GM20000 (cell line): ENCODE data around the gene YIPF1.
"Not testable (repeated sequence)": the region's sequence is repeated elsewhere in the genome, so short reads cannot be mapped to it uniquely, and the experiment has no call there.

ENCODE experiments used
- DNase-seq: peaks from one replicate; pipeline ENCODE4 v3.0.0; 2012; ENCODE audit warnings: low spot score
- TF ChIP-seq, protein P1 (sequence below): IDR thresholded peaks from 2 replicates; pipeline ENCODE4 v1.5.1; 2012; ENCODE audit warnings: mild to moderate bottlenecking, control low read depth; ENCODE audit errors: extremely low read depth, missing control alignments

The YIPF1 gene

DNA sequence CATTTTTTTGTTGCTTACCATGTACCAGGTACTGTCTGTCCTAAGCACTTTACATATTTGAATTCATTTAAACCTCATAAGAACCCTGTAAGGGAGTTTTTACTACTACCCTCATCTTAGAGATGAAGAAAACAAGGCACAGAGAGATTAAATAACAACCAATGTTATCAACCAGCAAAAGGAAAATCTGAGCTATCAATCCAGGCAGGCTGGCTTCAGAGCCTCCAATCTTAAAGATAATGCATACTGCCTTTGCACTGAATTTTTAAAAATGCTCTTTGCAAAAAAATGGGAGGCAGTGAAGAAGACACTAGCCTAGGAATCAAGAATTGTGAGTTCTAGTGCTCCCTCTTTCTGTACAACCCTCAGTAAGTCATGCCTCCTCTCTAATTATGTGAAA lies 70.2 kb downstream of the YIPF1 start:
- TF ChIP-seq, protein P1, sequence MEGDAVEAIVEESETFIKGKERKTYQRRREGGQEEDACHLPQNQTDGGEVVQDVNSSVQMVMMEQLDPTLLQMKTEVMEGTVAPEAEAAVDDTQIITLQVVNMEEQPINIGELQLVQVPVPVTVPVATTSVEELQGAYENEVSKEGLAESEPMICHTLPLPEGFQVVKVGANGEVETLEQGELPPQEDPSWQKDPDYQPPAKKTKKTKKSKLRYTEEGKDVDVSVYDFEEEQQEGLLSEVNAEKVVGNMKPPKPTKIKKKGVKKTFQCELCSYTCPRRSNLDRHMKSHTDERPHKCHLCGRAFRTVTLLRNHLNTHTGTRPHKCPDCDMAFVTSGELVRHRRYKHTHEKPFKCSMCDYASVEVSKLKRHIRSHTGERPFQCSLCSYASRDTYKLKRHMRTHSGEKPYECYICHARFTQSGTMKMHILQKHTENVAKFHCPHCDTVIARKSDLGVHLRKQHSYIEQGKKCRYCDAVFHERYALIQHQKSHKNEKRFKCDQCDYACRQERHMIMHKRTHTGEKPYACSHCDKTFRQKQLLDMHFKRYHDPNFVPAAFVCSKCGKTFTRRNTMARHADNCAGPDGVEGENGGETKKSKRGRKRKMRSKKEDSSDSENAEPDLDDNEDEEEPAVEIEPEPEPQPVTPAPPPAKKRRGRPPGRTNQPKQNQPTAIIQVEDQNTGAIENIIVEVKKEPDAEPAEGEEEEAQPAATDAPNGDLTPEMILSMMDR = no peak
- DNase-seq = no peak

DNA sequence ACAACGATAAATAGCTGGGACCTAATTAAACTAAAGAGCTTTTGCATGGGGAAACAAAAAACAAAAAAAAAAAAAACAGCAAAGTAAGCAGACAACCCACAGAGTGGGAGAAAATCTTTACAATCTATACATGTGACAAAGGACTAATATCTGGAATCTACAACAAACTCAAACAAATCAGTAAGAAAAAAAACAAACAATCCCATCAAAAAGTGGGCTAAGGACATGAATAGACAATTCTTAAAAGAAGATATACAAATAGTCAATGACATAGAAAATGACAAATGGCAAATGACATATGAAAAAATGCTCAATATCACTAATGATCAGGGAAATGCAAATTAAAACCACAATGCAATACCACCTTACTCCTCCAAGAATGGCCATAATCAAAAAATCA lies 73.0 kb downstream of the YIPF1 start:
- DNase-seq = not testable (repeated sequence)

DNA sequence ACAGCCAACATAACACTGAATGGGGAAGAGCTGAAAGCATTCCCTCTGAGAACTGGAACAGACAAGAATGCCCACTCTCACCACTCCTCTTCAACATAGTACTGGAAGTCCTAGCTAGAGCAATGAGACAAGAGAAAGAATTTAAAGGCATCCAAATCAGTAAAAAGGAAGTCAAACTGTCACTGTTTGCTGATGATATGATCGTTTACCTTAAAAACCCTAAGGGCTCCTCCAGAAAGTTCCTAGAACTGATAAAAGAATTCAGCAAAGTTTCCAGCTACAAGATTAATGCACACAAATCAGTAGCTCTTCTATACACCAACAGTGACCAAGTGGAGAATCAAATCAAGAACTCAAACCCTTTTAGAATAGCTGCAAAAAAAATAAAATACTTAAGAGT lies 74.1 kb downstream of the YIPF1 start:
- not testable (repeated sequence) for DNase-seq

DNA sequence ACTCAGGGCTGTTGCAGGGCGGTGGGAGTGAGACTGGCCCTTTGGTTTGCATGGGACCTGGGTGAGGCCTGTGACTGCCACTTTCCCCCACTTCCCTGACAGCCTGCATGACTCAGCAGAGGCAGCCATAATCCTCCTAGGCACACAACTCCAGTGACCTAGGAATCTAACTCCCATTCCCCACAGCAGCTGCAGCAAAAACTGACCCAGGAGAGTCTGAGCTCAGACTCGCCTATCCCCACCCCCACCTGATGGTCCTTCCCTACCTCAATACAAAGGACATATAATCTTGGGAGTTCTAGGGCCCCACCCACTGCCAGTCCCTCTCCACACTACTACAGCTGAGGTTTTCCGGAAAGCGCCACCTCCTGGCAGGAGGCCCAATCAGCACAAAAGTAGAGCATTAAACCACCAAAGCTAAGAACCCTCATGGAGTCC lies 78.2 kb downstream of the YIPF1 start:
- DNase-seq = no peak
- TF ChIP-seq, protein P1 = no peak

DNA sequence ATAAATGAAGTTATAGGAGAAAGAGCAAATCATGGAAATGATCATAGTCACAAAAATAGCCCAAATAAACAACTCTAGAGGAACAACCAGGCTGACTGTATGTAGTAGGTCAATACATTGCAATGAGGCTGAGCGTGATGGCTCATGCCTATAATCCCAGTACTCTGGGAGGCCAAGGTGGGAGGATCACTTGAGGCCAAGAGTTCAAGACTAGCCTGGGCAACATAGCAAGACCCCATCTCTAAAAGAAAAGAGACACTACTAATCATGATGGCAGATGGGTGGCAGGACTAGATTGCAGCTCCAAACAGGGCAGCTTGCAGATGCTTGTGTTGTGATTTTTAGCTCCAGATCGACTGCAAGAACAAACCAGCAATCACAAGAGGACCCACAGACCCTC lies 79.1 kb downstream of the YIPF1 start:
- DNase-seq = no peak
- TF ChIP-seq, protein P1 = no peak

DNA sequence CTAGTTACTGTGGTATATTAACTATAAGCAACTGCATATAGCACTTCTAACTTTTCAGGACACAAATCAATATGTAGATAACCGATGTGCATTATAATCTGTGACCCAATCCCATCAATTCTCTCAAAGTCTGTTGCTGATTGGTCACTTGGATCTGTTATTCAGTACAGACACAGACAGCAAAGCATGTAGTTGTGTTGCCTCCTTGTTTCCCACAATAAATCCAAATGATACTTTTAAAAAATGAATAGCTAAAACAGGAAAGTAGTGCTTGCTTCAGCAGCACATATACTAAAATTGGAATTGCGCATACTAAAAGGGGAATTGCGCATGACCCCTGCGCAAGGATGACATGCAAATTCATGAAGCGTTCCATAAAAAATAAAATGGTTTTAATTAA lies 79.6 kb downstream of the YIPF1 start:
- TF ChIP-seq, protein P1 = no peak
- no peak for DNase-seq

DNA sequence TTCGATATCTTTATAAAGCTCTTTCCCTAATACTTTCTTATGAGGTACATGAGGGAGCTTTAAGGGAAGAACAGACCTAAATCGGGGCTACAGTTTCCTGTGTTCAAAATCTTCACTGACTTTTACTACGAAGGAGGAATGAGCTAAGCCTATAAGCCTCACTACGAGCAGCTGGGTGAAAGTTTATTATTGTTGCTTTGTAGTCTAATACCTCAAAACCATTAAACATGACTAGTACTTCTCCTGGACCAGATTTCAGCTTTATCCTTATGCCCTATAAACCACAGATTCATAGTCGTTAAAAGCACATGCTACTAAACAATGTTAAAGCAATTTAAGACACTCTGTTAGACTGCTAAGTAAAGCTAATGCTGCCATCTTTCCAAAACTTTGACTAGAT lies 81.7 kb downstream of the YIPF1 start:
- no peak for DNase-seq
- TF ChIP-seq, protein P1 = no peak

DNA sequence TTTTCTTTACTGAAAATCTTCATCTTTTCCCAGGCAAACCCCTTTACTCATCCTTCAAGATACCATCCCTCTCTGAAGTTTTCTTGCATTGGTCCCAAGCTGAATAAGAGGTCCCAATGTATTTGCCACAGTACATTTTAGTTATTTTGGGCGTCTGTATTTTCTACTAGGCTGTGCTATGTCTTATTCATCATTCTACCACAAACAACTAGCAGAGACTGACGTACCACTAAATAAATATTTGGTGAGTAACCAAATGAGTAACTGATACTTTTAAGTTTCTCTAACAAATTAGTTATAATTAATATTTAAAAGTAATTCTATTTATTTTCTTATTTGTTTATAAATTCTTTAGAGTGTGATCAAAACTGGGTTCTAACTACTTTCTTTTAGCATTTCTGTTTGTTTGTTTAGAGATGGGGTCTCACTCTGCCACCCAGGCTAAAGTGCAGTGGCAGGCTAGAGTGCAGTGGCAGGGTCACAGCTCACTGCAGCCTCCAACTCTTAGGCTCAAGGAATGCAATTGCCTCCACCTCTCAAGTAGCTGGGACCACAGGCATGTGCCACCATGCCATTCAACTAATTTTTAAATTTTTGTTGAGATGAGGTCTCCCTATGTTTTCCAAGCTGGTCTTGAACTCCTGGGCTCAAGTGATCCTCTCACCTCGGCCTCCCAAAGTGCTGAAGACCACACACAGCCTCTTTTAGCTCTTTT lies 84.6 kb downstream of the YIPF1 start:
- TF ChIP-seq, protein P1 = no peak
- no peak for DNase-seq
